ENCODE data around the gene CNIH3.
A peak's percentile ranks its signal among the peaks of the same experiment; 100 is the strongest.

Gene CNIH3

GRCh38 chr1:224774378-224774777 is 158.3 kb downstream of the CNIH3 start:
- no peak for DNase-seq (ENCODE audit: low spot score)

GRCh38 chr1:224777180-224777579 is 161.1 kb downstream of the CNIH3 start:
- no peak for DNase-seq (ENCODE audit: low spot score)

- DNase-seq (ENCODE audit: low spot score) = no peak
These were observed 163.4 kb downstream of the CNIH3 start for GRCh38 chr1:224779536-224779935.

GRCh38 chr1:224780736-224781135 is 164.6 kb downstream of the CNIH3 start:
- no peak for DNase-seq (ENCODE audit: low spot score)

- DNase-seq (ENCODE audit: low spot score) = no peak
These were observed 165.7 kb downstream of the CNIH3 start for GRCh38 chr1:224781800-224782199.

GRCh38 chr1:224782281-224783000 is 166.3 kb downstream of the CNIH3 start:
- DNase-seq (ENCODE audit: low spot score) = no peak

- DNase-seq (ENCODE audit: low spot score) = no peak
These were observed 167.0 kb downstream of the CNIH3 start for GRCh38 chr1:224783006-224783651.

- DNase-seq (ENCODE audit: low spot score) = peak; percentile 84
These were observed 168.3 kb downstream of the CNIH3 start for GRCh38 chr1:224784265-224785039.

- peak; percentile 32 for DNase-seq (ENCODE audit: low spot score)
These were observed 168.9 kb downstream of the CNIH3 start for GRCh38 chr1:224785040-224785328.

- DNase-seq (ENCODE audit: low spot score) = no peak
These were observed 169.5 kb downstream of the CNIH3 start for GRCh38 chr1:224785622-224786021.

GRCh38 chr1:224786533-224787250 is 170.6 kb downstream of the CNIH3 start:
- peak; percentile 20 for DNase-seq (ENCODE audit: low spot score)

GRCh38 chr1:224789311-224789710 is 173.2 kb downstream of the CNIH3 start:
- no peak for DNase-seq (ENCODE audit: low spot score)
